GM21423 (cell line): ENCODE measurements around the gene EPSTI1.

Experiments
- ATAC-seq: cut with Tn5 transposase; IDR thresholded peaks from one replicate; pipeline ENCODE4 v1.9.1; 2021; ENCODE audit warnings: mild to moderate bottlenecking, moderate library complexity; ENCODE audit not compliant: unreplicated experiment

Gene EPSTI1

DNA sequence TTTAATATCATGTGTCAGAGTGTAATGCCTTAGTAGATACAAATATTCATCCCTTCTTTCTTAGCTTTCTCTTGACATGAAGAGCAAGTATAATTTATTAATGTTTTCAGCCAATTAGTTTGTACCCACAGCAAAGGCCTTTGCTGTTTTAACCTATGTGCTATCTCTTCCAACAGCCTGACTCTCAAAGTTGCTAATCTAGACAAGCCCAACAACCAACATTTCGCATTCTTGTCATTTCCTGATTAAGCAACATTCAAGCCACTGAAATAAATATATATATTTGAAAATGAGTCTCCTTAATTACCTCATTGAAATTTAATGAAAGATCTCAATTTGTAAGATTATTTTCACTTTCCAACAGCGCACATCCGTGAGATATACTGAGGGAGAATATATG lies 18.5 kb downstream of the EPSTI1 start:
- no peak for ATAC-seq

DNA sequence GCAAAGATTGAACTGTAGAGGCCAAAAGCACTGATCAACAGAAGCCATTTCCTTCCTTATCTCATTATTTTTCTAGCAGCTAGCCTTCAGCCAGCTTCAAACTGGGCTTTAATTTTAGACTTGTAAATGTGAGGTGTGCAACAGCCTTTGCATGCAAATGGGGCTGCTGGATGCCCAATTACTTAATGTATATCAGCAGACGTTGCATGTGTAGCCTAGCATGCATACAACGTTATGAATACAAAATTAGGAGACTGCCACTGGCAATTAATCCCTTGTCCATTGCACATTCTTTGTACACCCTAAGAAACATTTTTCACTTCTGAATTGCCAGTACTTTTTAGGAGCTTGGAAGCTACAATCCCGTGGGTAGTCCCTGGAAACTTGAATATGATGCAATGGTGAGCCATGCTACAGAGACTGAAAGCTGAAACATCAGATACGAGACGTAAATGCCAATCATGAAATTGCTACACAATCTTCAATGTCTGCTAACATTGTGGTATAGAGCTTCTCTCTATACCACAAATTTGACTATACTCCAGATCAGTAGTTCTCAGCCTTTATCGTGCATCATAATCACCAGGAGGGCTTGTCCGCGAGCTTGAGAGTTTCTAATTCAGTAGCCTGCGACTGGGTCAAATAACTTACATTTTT lies 20.2 kb downstream of the EPSTI1 start:
- ATAC-seq = no peak

DNA sequence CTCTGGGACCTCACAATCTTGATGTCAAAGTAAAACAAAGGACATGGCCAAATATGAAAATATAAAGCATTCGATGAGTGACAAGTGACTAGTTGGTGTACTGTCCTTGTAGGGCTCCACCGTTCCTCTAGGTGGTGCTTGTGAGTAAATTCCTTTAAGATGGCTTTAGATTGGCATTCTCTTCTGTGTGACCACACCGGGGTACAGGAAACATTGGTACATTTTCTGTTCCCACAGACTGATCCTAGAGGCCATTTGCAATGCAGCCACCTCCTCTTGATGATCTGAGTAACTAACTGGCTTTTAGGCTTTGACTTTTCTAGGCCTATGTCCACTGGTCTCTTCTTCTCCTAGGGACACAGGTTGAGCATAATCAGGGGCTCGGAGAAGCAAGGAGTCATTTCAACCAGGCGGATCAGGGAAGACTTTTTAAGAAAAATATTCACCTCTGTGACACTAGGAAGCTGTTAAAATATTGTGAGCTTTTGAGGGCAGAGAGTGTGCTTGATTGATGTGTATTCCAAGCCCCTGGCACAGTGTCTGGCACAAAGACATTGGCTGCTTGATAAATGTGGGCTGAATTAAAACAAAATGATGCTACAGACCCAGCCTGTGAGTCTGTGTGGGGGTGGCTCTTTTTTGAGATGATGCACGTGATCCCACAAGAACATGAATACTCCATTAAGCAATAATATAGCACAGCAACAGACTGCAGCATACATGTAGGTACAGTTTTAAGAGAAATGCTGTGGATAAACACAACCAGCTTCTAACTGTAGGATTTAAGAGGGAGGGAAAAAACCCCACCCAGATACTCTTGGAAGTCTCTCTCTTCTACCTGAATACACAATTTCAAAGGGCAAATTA lies 21.0 kb downstream of the EPSTI1 start:
- peak; percentile 76 for ATAC-seq

DNA sequence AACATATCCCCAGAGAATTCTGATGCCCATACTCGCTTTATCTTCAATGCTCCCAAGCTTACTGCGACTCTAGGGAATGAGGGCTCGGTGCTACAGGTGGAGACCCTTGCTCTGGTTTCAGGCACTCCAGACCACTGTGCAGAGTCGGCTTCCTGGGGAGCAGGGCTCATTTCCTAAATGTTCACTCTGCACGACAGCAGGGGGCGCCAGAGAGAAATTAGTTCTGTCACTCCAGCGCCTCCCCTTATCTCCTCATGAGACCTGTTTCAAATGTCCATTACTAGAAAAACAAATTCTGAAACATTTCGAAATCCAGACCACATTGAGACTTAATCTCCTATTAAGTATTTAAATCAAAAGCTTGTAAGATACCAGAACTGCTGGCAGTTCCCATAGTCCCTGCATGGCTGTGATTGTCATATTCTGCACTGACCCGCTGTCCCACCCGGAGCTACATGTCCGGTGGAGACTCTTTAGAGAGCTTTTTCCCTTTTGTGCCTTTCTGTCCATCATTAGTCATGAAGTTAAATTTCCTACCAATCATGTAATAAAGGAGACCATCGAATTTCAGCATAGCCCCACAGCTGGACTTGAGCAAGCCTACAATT lies 22.4 kb downstream of the EPSTI1 start:
- ATAC-seq = peak; percentile 55

DNA sequence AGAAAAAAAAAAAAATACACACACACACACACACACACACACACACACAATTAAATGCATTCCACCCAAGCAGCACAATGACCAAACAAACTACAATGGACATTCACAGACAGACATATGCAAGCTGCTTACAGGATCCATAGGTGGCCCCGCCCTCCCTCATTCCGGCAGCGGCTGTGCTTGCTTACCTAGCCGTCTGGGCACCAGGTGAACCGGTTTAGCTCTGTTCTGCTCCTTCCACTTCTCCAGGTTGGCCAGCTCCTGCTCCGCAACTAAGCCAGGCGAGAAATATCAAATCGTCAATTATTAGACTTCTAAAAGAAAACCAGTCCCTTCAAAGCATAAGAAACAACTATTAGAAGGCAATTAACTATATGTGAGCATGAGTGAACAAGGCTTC lies 23.1 kb downstream of the EPSTI1 start:
- ATAC-seq = no peak

DNA sequence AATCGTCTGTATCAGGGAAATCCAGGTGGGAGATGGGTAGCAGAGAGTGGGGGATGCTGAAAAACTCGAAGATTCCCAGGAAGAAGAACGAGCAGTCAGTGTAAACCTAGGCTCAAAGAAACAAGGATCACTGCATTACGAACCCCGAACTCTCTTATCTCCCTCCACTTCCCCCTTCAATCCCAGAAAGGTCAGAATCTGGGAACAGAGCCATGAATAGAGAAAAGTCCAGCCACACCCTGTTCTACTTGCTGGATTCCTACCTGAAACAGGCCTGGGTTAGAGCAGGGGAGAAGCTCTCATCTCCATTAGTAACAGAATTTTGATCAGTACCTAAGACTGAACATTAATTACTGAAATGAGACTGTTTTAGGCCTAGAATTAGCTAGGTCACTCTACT lies 24.4 kb downstream of the EPSTI1 start:
- ATAC-seq = no peak

DNA sequence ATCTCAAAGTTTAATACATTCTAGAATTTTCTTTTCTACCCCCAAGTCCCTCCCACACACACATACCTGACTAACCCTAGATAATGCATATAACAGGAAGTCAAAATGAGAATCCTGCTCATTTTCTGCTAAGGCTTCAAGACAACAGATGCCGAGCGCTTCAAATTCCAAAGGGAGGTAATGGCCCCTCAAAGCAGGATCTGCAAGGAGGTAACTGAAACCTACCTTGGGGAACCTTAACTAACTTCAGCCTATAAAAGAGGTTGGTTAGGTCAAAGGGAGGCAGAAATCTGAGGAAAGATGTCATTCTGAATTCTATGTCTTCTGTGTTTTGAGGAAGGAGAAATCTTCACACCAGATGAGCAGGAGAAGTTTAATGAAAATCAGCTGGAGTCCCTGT lies 26.8 kb downstream of the EPSTI1 start:
- no peak for ATAC-seq

DNA sequence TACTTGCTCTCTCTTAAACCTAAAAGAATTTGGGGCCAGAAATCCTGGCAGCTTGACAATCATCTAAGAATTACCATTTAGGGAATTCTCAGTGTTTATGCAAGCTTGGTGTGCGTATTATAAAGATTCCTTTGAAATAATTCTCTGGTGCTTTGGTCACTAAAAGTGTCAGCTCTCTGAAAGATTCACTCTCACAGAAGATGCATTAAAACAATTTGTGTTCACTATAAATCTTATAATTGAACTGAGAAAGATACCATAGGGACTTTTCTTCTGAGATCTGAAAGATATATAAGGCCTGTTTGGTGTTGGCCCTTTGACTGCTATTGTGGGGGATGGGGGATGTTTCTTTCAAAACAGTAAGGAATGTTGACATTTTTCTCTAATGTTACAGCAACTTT lies 27.3 kb downstream of the EPSTI1 start:
- no peak for ATAC-seq

DNA sequence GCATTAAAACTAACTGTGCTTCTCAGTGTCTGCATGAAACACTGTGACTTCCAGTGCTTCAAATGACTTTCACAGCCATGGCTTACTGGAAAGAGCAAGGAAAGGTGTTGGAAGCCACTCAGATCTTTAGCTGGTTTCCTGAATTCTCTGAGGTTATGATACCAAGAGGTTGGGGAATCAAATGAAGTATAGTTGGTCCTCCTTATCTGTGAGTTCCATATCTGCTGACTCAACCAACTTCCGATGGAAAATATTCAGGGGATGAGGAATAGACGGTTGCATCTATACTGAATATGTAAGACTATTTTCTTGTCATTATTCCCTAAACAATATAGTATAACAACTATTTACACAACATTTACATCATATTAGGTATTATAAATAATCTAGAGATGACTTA lies 32.4 kb downstream of the EPSTI1 start:
- no peak for ATAC-seq

DNA sequence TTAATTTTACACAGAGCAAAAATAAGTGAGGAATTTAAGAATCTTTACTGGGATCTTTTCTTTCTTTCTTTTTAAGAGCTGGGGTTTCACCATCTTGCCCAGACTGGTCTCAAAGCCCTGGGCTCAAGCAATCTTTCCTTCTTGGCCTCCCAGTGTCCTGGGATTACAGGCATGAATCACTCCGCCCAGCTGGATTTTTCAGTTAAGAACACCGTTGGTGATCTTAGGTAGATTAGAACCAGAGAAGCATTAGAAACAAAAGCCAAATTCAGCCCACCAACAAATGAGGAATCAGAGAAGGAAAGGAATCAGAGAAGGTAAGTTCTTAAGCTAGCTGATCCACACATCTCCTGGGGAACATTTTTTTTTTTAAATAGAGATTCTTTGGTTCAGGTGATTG lies 34.2 kb downstream of the EPSTI1 start:
- no peak for ATAC-seq

DNA sequence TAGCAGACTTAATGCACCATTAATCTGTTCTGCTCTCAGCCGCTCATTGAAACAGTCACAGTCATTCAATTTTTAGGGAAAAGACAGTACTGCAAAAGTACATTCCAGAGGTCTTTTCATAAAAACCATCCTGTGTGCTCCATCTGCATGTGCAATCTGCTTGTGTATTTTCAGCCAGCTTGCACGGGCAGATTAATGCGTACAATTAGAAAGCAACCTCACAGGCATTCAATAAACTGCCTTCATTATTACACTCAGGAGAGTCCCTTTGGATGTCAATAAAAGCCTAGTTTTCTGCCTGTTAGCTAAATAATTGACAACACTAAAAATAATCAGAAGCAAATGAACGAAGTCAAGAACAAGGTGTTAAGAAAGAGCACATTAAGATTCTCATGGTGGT lies 41.9 kb downstream of the EPSTI1 start:
- ATAC-seq = no peak

DNA sequence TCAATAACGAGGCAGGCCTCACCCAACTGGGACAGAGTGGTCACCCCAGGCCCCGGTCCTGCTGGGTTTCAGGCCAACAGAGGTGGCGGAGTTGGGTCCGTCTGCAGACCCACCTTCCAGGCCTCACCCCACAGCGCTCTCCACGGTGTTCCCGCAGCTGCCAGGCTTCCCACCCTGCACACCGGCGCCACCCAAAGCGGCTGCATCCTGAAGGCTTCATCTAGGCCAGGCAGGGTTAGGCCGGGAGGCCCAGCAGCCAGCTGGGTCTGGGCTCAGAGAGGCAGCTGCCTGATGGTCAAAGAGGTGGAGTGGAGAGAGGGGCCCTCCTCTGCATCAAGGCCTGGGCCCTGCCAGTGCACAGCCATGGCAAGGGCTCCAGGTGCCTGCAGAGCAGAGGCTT lies 44.1 kb downstream of the EPSTI1 start:
- ATAC-seq = no peak

DNA sequence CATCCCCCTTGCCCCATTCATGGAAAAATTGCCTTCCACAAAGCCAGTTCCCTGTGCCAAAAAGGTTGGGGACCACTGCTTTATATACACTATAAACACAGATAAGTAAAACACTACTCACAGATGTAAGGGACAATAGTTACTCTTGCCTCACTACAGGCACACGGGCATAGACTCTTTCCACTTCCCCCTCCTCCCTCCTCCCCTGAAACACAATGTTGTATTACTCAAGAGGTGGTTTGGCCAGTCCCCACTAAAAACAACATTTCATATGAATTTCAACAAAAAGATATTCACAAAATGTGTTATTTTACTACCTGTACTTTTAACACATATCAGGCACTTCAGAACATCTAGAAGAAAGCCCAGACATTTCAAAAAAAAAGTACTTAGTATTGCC lies 45.1 kb downstream of the EPSTI1 start:
- ATAC-seq = no peak

DNA sequence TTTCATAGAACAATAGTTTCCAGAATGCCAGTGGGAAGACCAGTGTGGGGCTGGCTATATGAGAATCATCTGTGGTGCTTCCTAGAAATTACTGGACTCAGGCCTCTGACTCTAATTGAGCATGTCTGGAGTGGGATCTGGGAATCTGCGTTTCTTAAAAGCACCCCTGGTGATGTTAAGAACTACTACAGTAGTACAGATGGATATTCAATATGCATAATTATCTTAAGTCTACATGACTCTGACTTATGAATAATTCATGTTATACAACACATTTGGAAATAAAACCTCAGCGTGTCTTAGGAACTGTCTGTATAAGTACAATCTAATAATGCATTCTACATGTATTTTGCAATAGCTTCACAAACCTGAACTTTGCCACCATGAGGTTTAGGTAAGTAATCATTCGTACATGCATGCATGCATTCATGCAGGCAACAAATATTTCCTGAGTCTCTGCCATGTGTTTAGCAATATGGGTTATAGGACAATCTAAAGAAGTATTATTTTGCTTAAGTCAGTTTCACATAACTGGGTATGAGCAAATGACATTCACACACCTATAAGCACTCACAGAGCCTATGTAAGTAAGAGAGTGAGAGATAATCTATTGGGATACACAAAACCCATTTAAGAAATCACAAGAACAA lies 62.0 kb downstream of the EPSTI1 start:
- no peak for ATAC-seq

DNA sequence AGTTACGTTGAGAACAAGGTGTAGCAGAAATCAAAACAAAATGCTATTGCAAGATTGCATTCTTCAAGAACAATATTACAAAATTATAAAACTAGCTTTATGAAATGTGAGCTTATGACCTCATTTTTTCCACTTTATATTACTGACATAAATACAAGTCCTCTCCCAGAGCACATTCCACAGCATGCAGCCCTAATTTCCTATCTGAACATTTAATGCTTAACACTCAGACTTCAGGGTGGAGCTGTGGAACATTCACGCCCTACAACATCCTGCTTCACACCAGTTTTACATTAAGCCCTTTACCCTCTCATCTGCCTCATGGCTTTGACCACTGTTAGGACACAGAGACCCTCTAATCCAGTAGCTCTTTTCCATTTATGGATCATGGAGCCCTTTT lies 65.5 kb downstream of the EPSTI1 start:
- no peak for ATAC-seq

DNA sequence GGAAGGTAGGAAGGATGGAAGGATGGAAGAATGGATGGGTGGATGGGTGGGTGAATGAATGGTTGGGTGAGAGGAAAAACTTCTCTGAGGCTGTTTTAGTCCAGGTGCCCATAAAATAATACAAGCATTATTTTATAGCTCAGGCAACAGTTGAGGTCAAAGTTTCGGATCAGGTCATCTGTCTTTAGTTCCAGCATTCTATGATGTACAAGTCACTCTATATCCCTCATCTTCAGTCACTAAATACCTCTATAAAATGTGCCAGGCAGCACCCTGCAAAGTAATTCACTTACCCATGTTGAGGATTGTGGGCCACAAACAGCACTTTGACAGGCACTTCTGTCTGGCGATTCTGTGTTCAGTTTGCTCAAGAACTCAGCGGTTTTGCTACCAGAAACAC lies 66.0 kb downstream of the EPSTI1 start:
- ATAC-seq = no peak

DNA sequence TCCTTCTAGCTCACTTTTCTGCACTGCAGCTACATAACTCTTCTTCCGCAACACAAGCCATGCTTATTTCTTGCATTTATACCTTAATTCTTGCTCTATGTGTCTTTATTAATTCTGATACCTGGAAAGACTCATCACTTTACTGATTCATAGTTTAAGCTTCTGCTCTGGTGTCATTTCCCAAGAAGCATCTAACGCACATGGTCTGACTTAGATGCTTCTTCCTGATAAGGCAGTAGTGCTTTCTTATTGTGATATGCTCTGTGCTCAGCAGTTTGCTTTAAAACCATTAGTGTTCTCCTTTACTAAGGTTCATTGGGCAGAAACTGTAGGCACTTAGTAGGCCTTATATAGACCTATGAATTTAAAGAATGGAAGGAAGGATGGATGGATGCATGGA lies 66.4 kb downstream of the EPSTI1 start:
- ATAC-seq = no peak

DNA sequence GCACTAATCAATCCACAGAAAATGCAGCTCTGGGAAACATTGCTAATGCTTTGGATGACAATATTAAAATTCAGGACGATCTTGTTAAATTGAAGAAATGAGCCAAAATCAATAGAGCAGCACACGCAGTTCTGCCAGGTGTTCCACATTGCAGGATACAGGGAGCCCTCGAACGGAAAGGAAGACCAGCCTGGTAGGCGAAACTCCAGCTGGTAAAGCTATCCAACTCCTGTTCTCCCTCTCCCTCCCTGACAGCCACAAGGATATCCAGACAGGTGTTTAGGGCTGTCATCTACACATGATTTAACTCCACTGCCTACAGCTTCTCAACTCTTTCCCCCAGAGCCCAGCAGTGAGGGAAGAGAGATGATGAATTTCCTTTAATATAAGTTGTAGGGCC lies 67.7 kb downstream of the EPSTI1 start:
- no peak for ATAC-seq

DNA sequence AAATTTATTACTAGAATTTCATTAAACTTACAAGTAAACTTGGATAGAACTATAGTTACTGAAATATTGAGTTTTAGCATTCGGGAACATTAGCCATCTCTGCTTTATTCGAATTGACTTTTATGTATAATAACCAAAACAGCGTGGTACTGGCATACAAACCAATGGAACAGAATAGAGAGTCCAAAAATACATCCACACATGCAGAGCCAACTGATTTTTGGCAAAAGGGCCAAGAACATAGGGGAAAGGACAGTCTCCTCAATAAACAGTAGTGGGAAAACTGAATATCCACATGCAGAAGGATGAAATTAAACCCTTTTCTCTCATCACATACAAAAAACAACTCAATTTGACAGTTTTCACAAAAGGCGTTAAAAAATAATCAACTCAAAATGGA lies 84.3 kb downstream of the EPSTI1 start:
- ATAC-seq = no peak

DNA sequence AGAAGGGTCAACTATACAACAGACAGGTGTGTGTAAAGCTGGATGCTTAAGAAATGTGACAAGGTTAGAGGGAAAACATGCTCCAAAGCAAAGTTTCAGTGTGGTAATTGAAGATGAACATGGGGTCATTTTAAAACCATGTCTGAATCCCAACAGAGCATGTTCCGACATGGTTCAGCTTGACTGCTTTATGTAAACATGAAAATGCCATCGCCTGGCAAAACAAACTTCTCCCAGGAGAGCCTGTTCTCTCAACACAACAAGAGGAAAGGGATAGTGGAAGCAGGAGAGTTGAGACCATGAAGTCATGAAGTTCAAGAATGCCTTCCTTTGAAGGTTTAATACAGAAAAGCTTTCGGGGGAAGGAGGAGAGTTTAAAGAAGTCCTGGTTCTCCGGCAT lies 85.8 kb downstream of the EPSTI1 start:
- ATAC-seq = no peak

DNA sequence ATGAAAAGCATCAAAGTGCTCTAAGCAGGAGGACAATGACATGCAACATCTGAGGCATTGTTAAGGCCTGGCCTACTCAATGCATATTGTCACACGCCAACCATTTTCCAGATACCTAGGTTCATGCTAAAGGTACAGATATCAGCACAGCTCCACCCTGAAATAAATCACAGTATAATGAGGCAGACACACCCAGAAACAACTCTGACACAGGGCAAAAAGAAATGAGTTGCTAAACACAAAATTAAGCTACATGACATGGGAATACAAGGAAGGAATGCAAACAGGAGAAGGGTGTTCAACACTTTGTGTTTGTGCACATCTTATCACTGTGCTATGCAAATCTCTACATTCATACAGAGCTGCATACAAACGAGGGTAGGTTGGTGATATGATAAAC lies 86.5 kb downstream of the EPSTI1 start:
- ATAC-seq = no peak

DNA sequence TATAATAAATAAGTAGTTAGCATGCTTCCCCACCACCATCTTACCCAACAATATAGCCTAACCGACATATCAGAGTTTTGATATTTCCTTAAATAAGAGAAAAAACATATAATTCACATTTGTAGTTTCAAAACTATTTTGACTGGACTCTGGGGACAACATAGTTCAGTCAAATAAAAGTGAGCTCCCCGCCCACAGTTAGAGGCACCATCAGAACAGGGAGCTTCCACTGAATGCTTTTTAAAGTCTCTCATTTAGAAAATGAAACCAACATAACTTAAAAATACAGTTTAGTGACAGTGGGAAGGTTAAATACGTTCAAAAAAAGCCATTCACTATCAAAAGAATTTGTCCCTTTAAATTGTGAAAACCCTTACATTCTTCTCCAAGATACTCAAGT lies 92.8 kb downstream of the EPSTI1 start:
- no peak for ATAC-seq
